H9 (cell line): ENCODE results near the gene HOXA4. TPM values are rescaled to one million over a fixed set of nuclear protein-coding genes. Genes with fewer than 3 reads are reported as not detected.

Experiments used
- DNase-seq: peaks from one replicate; pipeline ENCODE4 v3.0.0-alpha.2; 2017
- H2AFZ ChIP-seq: one replicate; pipeline ENCODE4 v1.6.1; 2013; ENCODE audit warnings: mild to moderate bottlenecking, low read length, control low read depth, moderate library complexity
- H2AK5ac ChIP-seq: 2 replicates; pipeline ENCODE4 v1.6.1; 2013; ENCODE audit warnings: low read length, control low read depth, mixed read lengths; ENCODE audit not compliant: insufficient read length
- H2BK120ac ChIP-seq: one replicate; pipeline ENCODE4 v1.6.1; 2013; ENCODE audit warnings: low read depth, mild to moderate bottlenecking, low read length, control low read depth, inconsistent platforms; ENCODE audit not compliant: poor library complexity, severe bottlenecking
- H2BK12ac ChIP-seq: 2 replicates; pipeline ENCODE4 v1.6.1; 2013; ENCODE audit warnings: low read length, control low read depth, mixed read lengths, low read depth; ENCODE audit not compliant: insufficient read length
- H2BK15ac ChIP-seq: 2 replicates; pipeline ENCODE4 v1.6.1; 2013; ENCODE audit warnings: low read depth, low read length, control low read depth
- H2BK20ac ChIP-seq: one replicate; pipeline ENCODE4 v1.6.1; 2013; ENCODE audit warnings: low read depth, mild to moderate bottlenecking, low read length, control low read depth, inconsistent platforms; ENCODE audit not compliant: poor library complexity, severe bottlenecking
- H2BK5ac ChIP-seq: 2 replicates; pipeline ENCODE4 v1.6.1; 2013; ENCODE audit warnings: low read length, control low read depth, mixed read lengths; ENCODE audit not compliant: insufficient read length
- H3K14ac ChIP-seq: 2 replicates; pipeline ENCODE4 v1.6.1; 2013; ENCODE audit warnings: low read length, control low read depth; ENCODE audit not compliant: insufficient read depth
- H3K18ac ChIP-seq: 2 replicates; pipeline ENCODE4 v1.6.1; 2013; ENCODE audit warnings: low read depth, mild to moderate bottlenecking, mixed read lengths, low read length, control low read depth; ENCODE audit not compliant: insufficient read length
- H3K23ac ChIP-seq: 2 replicates; pipeline ENCODE4 v1.6.1; 2013; ENCODE audit warnings: low read length, control low read depth, mixed read lengths, low read depth; ENCODE audit not compliant: insufficient read length
- H3K23me2 ChIP-seq: 2 replicates; pipeline ENCODE4 v1.6.1; 2013; ENCODE audit warnings: low read depth, mild to moderate bottlenecking, mixed read lengths, low read length, control low read depth; ENCODE audit not compliant: insufficient read length, poor library complexity, severe bottlenecking
- H3K27ac ChIP-seq: 2 replicates; pipeline ENCODE4 v1.5.1; 2013; ENCODE audit warnings: low read length, control low read depth, mixed read lengths, low read depth; ENCODE audit not compliant: insufficient read length
- H3K27me3 ChIP-seq: 2 replicates; pipeline ENCODE4 v1.6.1; 2013; ENCODE audit warnings: low read length, control low read depth, inconsistent platforms; ENCODE audit not compliant: insufficient read depth
- H3K4ac ChIP-seq: 2 replicates; pipeline ENCODE4 v1.6.1; 2013; ENCODE audit warnings: low read depth, mild to moderate bottlenecking, control low read depth, inconsistent platforms, low read length, moderate library complexity
- H3K4me1 ChIP-seq: 2 replicates; pipeline ENCODE4 v1.6.1; 2013; ENCODE audit warnings: low read length, control low read depth, inconsistent platforms; ENCODE audit not compliant: insufficient read depth
- H3K4me2 ChIP-seq: 2 replicates; pipeline ENCODE4 v1.6.1; 2013; ENCODE audit warnings: low read length, control low read depth, mixed read lengths; ENCODE audit not compliant: insufficient read length, insufficient read depth
- H3K56ac ChIP-seq: 2 replicates; pipeline ENCODE4 v1.6.1; 2013; ENCODE audit warnings: low read depth, mild to moderate bottlenecking, mixed read lengths, low read length, control low read depth; ENCODE audit not compliant: insufficient read length
- H3K79me1 ChIP-seq: 2 replicates; pipeline ENCODE4 v1.6.1; 2013; ENCODE audit warnings: low read depth, mild to moderate bottlenecking, moderate library complexity, low read length, control low read depth, inconsistent platforms; ENCODE audit not compliant: insufficient read depth, poor library complexity, severe bottlenecking
- H3K79me2 ChIP-seq: 2 replicates; pipeline ENCODE4 v1.6.1; 2013; ENCODE audit warnings: low read length, control low read depth, inconsistent platforms; ENCODE audit not compliant: insufficient read depth
- H3K9ac ChIP-seq: 2 replicates; pipeline ENCODE4 v1.6.1; 2013; ENCODE audit warnings: low read length, control low read depth, mixed read lengths; ENCODE audit not compliant: insufficient read length; ENCODE audit errors: extremely low read depth
- H3K9me3 ChIP-seq: one replicate; pipeline ENCODE4 v1.6.1; 2013; ENCODE audit warnings: low read depth, low read length, inconsistent platforms; ENCODE audit not compliant: control insufficient read depth
- H3T11ph ChIP-seq: one replicate; pipeline ENCODE4 v1.6.1; 2013; ENCODE audit warnings: mild to moderate bottlenecking, low read length, control low read depth, inconsistent platforms
- H4K20me1 ChIP-seq: one replicate; pipeline ENCODE4 v1.6.1; 2013; ENCODE audit not compliant: control insufficient read depth, insufficient read length, insufficient read depth
- H4K5ac ChIP-seq: 2 replicates; pipeline ENCODE4 v1.6.1; 2013; ENCODE audit warnings: low read depth, mild to moderate bottlenecking, mixed read lengths, low read length, control low read depth; ENCODE audit not compliant: insufficient read length
- H4K8ac ChIP-seq: replicated peaks from 2 replicates; pipeline ENCODE4 v1.6.1; 2013; ENCODE audit warnings: low read length, control low read depth, mixed read lengths, low read depth; ENCODE audit not compliant: insufficient read length
- H4K91ac ChIP-seq: 2 replicates; pipeline ENCODE4 v1.6.1; 2013; ENCODE audit warnings: low read depth, mild to moderate bottlenecking, moderate library complexity, mixed read lengths, low read length, control low read depth; ENCODE audit not compliant: insufficient read length
- H3K27ac Mint-ChIP-seq, 3 experiments: 2 replicates in 2 of 3; 3 replicates in 1 of 3; pipeline ENCODE4 v1.8.0; 2020 to 2021; ENCODE audit warnings: mixed read lengths in 3 of 3, mild to moderate bottlenecking in 1 of 3, moderate library complexity in 1 of 3
- H3K27me3 Mint-ChIP-seq: 2 replicates; pipeline ENCODE4 v1.8.0; 2021; ENCODE audit warnings: low read depth, mild to moderate bottlenecking, moderate library complexity, mixed read lengths
- H3K36me3 Mint-ChIP-seq, 3 experiments: 2 replicates in 2 of 3; 3 replicates in 1 of 3; pipeline ENCODE4 v1.8.0; 2020 to 2021; ENCODE audit warnings: low read depth in 3 of 3, mixed read lengths in 3 of 3; ENCODE audit not compliant: insufficient read depth in 1 of 3
- H3K4me1 Mint-ChIP-seq, 2 experiments: 2 replicates each; pipeline ENCODE4 v1.8.0; 2020; ENCODE audit warnings: mixed read lengths in 2 of 2
- H3K4me3 Mint-ChIP-seq, 2 experiments: 2 replicates in 1 of 2; 3 replicates in 1 of 2; pipeline ENCODE4 v1.8.0; 2020 to 2021; ENCODE audit warnings: mild to moderate bottlenecking in 2 of 2, mixed read lengths in 2 of 2, moderate library complexity in 1 of 2
- H3K9me3 Mint-ChIP-seq, 2 experiments: 2 replicates in 1 of 2; 3 replicates in 1 of 2; pipeline ENCODE4 v1.8.0; 2020; ENCODE audit warnings: mild to moderate bottlenecking in 2 of 2, mixed read lengths in 2 of 2, moderate library complexity in 1 of 2
- CTCF ChIP-seq: fragments of 200-600 bp; sonication (generic); conservative IDR thresholded peaks from 3 replicates; pipeline ENCODE4 v1.8.0; 2021; ENCODE audit warnings: antibody characterized with exemption, mild to moderate bottlenecking
- WGBS: extraction: QIAGEN DNeasy Blood & Tissue Kit; methylation state at CpG from one replicate; pipeline ENCODE4 v1.1.7; 2013; ENCODE audit warnings: missing lambda C conversion rate, low lambda C conversion rate, mixed read lengths; ENCODE audit not compliant: insufficient read length; ENCODE audit errors: extremely low coverage; 5-methylcytosine and 5-hydroxymethylcytosine counted together
- total RNA-seq: library from RNA; stranded (reverse); gene quantifications from 2 replicates; pipeline ENCODE4 v1.2.1, GENCODE V29; 2021

HOXA4 gene
- total RNA-seq, 1 experiment from 2014 or later: not detected

- no peaks in the 10 kb centered on the region for H3K79me1 ChIP-seq
- DNase-seq: no peak
- no peak overlapping the region for H3K27ac ChIP-seq
- H2AFZ ChIP-seq: no peak overlapping the region
- H2BK12ac ChIP-seq: no peak overlapping the region
- Mint-ChIP-seq H3K27ac (no peak overlapping the region; a peak in 1 of 7 replicates), H3K4me1 (peaks cover 0 to 15% of the 10 kb centered on the region in 2 experiments; a peak in 3 of 4 replicates), H3K4me3 (no peak overlapping the region), H3K9me3 (peaks cover 9 to 28% of the 10 kb centered on the region in 2 experiments), H3K36me3 (no peaks in the 10 kb centered on the region; a peak in 1 of 7 replicates), H3K27me3 (peaks cover 99% of the 10 kb centered on the region)
- H3K79me2 ChIP-seq: no peaks in the 10 kb centered on the region
- no peak overlapping the region for H3K14ac ChIP-seq
- H2BK15ac ChIP-seq: no peak overlapping the region
- H3K23me2 ChIP-seq: no peaks in the 10 kb centered on the region
- no CpG with 5 or more reads among the region's 25 CpGs for WGBS
- H4K20me1 ChIP-seq: no peaks in the 10 kb centered on the region
- no peak overlapping the region for H3T11ph ChIP-seq
- TF ChIP-seq CTCF: no peak
- no peak overlapping the region for H2BK5ac ChIP-seq
- no peak overlapping the region for H3K4ac ChIP-seq
- no peak overlapping the region for H2BK120ac ChIP-seq
- H3K9ac ChIP-seq: no peak overlapping the region
- H3K23ac ChIP-seq: no peak overlapping the region
- H2BK20ac ChIP-seq: no peak overlapping the region
- no peak overlapping the region for H4K8ac ChIP-seq
- no peak overlapping the region for H3K56ac ChIP-seq
- no peak overlapping the region for H4K5ac ChIP-seq
- no peaks in the 10 kb centered on the region for H3K9me3 ChIP-seq
- no peak overlapping the region for H2AK5ac ChIP-seq
- peaks cover 98% of the 10 kb centered on the region for H3K27me3 ChIP-seq
- H4K91ac ChIP-seq: no peak overlapping the region
- H3K4me1 ChIP-seq: no peaks in the 10 kb centered on the region
- H3K18ac ChIP-seq: no peak overlapping the region
- H3K4me2 ChIP-seq: no peak overlapping the region
These were observed 37.8 kb upstream of the HOXA4 start for GRCh38 chr7:27168265-27168947.
